GM18517 (cell line): ENCODE measurements around the gene COMT.

Source experiments
- ATAC-seq: cut with Tn5 transposase; IDR thresholded peaks from one replicate; pipeline ENCODE4 v1.9.1; 2021; ENCODE audit warnings: mild to moderate bottlenecking, moderate library complexity; ENCODE audit not compliant: unreplicated experiment

Gene COMT

GRCh38 chr22:20009018-20009491 is 67.5 kb downstream of the COMT start:
- no peak for ATAC-seq

- ATAC-seq, result no peak
Measured at GRCh38 chr22:20009582-20010306, 68.2 kb downstream of the COMT start.

- no peak for ATAC-seq
Measured at GRCh38 chr22:20010307-20011122, 68.9 kb downstream of the COMT start.

- no peak for ATAC-seq
Measured at GRCh38 chr22:20011123-20011992, 69.8 kb downstream of the COMT start.

- no peak for ATAC-seq
Measured at GRCh38 chr22:20011993-20012740, 70.6 kb downstream of the COMT start.

GRCh38 chr22:20012741-20013331 is 71.3 kb downstream of the COMT start:
- no peak for ATAC-seq

GRCh38 chr22:20013382-20013871 is 71.9 kb downstream of the COMT start:
- no peak for ATAC-seq

- no peak for ATAC-seq
Measured at GRCh38 chr22:20014526-20015186, 73.1 kb downstream of the COMT start.

GRCh38 chr22:20015187-20015625 is 73.6 kb downstream of the COMT start:
- no peak for ATAC-seq

- no peak for ATAC-seq
Measured at GRCh38 chr22:20015971-20016733, 74.6 kb downstream of the COMT start.

GRCh38 chr22:20016734-20017621 is 75.4 kb downstream of the COMT start, which contains the start of gene ARVCF:
ARVCF (minus strand) TSS chr22:20016823; CDS start chr22:19990794, 26,029 bp downstream.
- peak; percentile 66 for ATAC-seq

- ATAC-seq, result no peak
Measured at GRCh38 chr22:20017622-20017958, 76.0 kb downstream of the COMT start.

GRCh38 chr22:20018001-20018400 is 76.4 kb downstream of the COMT start:
- ATAC-seq, result no peak
